ENCODE results near the gene SSBP3.

Gene SSBP3

GRCh38 chr1:54371038-54371941 lies 34.9 kb downstream of the SSBP3 start:
- no peak for DNase-seq

GRCh38 chr1:54370287-54370989 lies 35.8 kb downstream of the SSBP3 start:
- no peak for DNase-seq

- no peak for DNase-seq
Measured at GRCh38 chr1:54367613-54368012, 38.6 kb downstream of the SSBP3 start.

GRCh38 chr1:54365847-54366246 lies 40.3 kb downstream of the SSBP3 start:
- DNase-seq: no peak

GRCh38 chr1:54365398-54365797 lies 40.8 kb downstream of the SSBP3 start:
- no peak for DNase-seq

- no peak for DNase-seq
Measured at GRCh38 chr1:54364995-54365394, 41.2 kb downstream of the SSBP3 start.

- DNase-seq: no peak
Measured at GRCh38 chr1:54364582-54364981, 41.6 kb downstream of the SSBP3 start.

GRCh38 chr1:54363925-54364324 lies 42.3 kb downstream of the SSBP3 start:
- DNase-seq: no peak

- no peak for DNase-seq
Measured at GRCh38 chr1:54362881-54363340, 43.3 kb downstream of the SSBP3 start.

GRCh38 chr1:54361342-54361741 lies 44.9 kb downstream of the SSBP3 start:
- DNase-seq: no peak

- no peak for DNase-seq
Measured at GRCh38 chr1:54360165-54361005, 45.8 kb downstream of the SSBP3 start.

GRCh38 chr1:54359393-54360162 lies 46.6 kb downstream of the SSBP3 start:
- no peak for DNase-seq

GRCh38 chr1:54358503-54359168 lies 47.6 kb downstream of the SSBP3 start:
- DNase-seq: no peak

- no peak for DNase-seq
Measured at GRCh38 chr1:54357967-54358366, 48.2 kb downstream of the SSBP3 start.

- no peak for DNase-seq
Measured at GRCh38 chr1:54356680-54357147, 49.5 kb downstream of the SSBP3 start.

- DNase-seq: no peak
Measured at GRCh38 chr1:54355931-54356679, 50.1 kb downstream of the SSBP3 start.

GRCh38 chr1:54354899-54355298 lies 51.3 kb downstream of the SSBP3 start:
- no peak for DNase-seq

- no peak for DNase-seq
Measured at GRCh38 chr1:54353959-54354358, 52.2 kb downstream of the SSBP3 start.

- DNase-seq: no peak
Measured at GRCh38 chr1:54352755-54353154, 53.4 kb downstream of the SSBP3 start.

GRCh38 chr1:54350360-54350759 lies 55.8 kb downstream of the SSBP3 start:
- no peak for DNase-seq

- no peak for DNase-seq
Measured at GRCh38 chr1:54348700-54349021, 57.5 kb downstream of the SSBP3 start.
